ENCODE data around the gene GALNT9.

DNA sequence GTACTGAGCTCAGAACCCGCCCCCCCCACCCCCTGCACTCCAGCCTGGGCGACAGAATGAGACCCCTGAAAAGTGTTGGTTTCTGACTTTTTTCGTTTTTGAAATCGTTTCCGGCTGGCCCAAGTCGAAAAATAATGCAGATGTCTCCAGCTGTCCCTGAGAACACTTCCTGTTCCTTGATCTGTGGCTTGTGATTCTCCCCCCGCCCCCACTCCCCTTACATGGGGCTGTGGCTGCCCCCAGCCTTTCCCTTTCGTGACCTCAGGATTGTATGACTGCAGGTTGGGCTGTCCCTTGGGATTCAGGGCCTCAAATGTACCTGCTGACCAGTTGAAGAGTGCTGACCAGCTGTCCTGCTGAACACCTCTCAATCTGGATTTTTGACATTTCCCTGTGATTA lies 151.1 kb downstream of the GALNT9 start:
- TF ChIP-seq, protein P1, sequence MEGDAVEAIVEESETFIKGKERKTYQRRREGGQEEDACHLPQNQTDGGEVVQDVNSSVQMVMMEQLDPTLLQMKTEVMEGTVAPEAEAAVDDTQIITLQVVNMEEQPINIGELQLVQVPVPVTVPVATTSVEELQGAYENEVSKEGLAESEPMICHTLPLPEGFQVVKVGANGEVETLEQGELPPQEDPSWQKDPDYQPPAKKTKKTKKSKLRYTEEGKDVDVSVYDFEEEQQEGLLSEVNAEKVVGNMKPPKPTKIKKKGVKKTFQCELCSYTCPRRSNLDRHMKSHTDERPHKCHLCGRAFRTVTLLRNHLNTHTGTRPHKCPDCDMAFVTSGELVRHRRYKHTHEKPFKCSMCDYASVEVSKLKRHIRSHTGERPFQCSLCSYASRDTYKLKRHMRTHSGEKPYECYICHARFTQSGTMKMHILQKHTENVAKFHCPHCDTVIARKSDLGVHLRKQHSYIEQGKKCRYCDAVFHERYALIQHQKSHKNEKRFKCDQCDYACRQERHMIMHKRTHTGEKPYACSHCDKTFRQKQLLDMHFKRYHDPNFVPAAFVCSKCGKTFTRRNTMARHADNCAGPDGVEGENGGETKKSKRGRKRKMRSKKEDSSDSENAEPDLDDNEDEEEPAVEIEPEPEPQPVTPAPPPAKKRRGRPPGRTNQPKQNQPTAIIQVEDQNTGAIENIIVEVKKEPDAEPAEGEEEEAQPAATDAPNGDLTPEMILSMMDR (IDR thresholded peaks at IDR 0.05; ENCODE audit: poor library complexity) = no peak
- no peak for TF ChIP-seq EZH2 (IDR thresholded peaks at IDR 0.05; ENCODE audit: borderline replicate concordance)
- no peak for TF ChIP-seq EZH2phosphoT487 (IDR thresholded peaks at IDR 0.05; ENCODE audit: low read depth, severe bottlenecking, unreplicated experiment)

All from hepatocyte (in vitro differentiated cells).